NCI-H226 (cell line): ENCODE results near the gene CCDC187.

Source experiments
- DNase-seq: peaks from one replicate; pipeline ENCODE4 v3.0.0-alpha.2; 2015

The CCDC187 gene

GRCh38 chr9:136297016-136297691 lies 6.7 kb downstream of the CCDC187 start:
- no peak for DNase-seq

GRCh38 chr9:136296434-136297015 lies 7.4 kb downstream of the CCDC187 start:
- DNase-seq: no peak

- DNase-seq: no peak
Observed at GRCh38 chr9:136295542-136296433, 8.1 kb downstream of the CCDC187 start.

- DNase-seq: no peak
Observed at GRCh38 chr9:136295055-136295454, 8.8 kb downstream of the CCDC187 start.

GRCh38 chr9:136294437-136294836 lies 9.5 kb downstream of the CCDC187 start:
- no peak for DNase-seq

- no peak for DNase-seq
Observed at GRCh38 chr9:136293476-136294077, 10.3 kb downstream of the CCDC187 start.

- no peak for DNase-seq
Observed at GRCh38 chr9:136292591-136293448, 11.1 kb downstream of the CCDC187 start.

- DNase-seq: no peak
Observed at GRCh38 chr9:136292026-136292538, 11.8 kb downstream of the CCDC187 start.

GRCh38 chr9:136291306-136292025 lies 12.4 kb downstream of the CCDC187 start:
- DNase-seq: no peak

GRCh38 chr9:136290508-136291000 lies 13.3 kb downstream of the CCDC187 start:
- no peak for DNase-seq

GRCh38 chr9:136289651-136290507 lies 14.0 kb downstream of the CCDC187 start:
- no peak for DNase-seq

- DNase-seq: no peak
Observed at GRCh38 chr9:136287960-136288753, 15.7 kb downstream of the CCDC187 start.

GRCh38 chr9:136286987-136287379 lies 16.9 kb downstream of the CCDC187 start:
- no peak for DNase-seq

GRCh38 chr9:136286359-136286986 lies 17.4 kb downstream of the CCDC187 start:
- DNase-seq: no peak

- no peak for DNase-seq
Observed at GRCh38 chr9:136285501-136286358, 18.2 kb downstream of the CCDC187 start.

GRCh38 chr9:136284951-136285350 lies 18.9 kb downstream of the CCDC187 start:
- no peak for DNase-seq

- DNase-seq: no peak
Observed at GRCh38 chr9:136284311-136284710, 19.6 kb downstream of the CCDC187 start.
